HepG2 (cell line): ENCODE results near the gene TCF12. TPM values are rescaled to one million over a fixed set of nuclear protein-coding genes. Genes with fewer than 3 reads are reported as not detected.

Experiments used
- ATAC-seq: fragments of 200-7000 bp; cut with Tn5 transposase; 3 replicates; pipeline ENCODE4 v1.9.1; 2020; ENCODE audit warnings: mild to moderate bottlenecking, moderate library complexity
- BruUV-seq: library from RNA; stranded (reverse); fragments of 400-500 nt; replicated peaks from 2 replicates; lab custom pipeline; 2021; lab: Mats Ljungman, UMichigan
- CTCF ChIA-PET: fragments of 300-600 bp; formaldehyde crosslinking; extraction: SDS; loops from one replicate; lab custom pipeline; 2021; ENCODE audit warnings: low total read pairs, inconsistent platforms, low intra/inter-chr PET ratio; lab: Yijun Ruan, JAX
- POLR2A ChIA-PET: fragments of 350-600 bp; sonication (Branson Sonifier 250); formaldehyde crosslinking; loops from one replicate; lab custom pipeline; 2020; ENCODE audit warnings: antibody characterized with exemption, inconsistent platforms; lab: Yijun Ruan, JAX
- DNase-seq: peaks from one replicate; pipeline ENCODE4 v3.0.0-alpha.2; 2015; ENCODE audit warnings: low spot score
- FAIRE-seq: peaks from 3 replicates; lab custom pipeline; 2011; peaks lifted over from hg19 to GRCh38; lab: Jason Lieb, UNC
- H2AFZ ChIP-seq: one replicate; pipeline ENCODE4 v1.6.1; 2011; ENCODE audit warnings: low read length, inconsistent platforms
- H3K27ac ChIP-seq: fragments of 300-600 bp; 3 replicates; pipeline ENCODE4 v1.8.0; 2011; ENCODE audit warnings: mixed run types, mild to moderate bottlenecking, mixed read lengths, low read length, inconsistent platforms; ENCODE audit not compliant: insufficient read depth; ENCODE audit errors: extremely low read length
- H3K27me3 ChIP-seq, 2 experiments: fragments of 200-600 bp in 1 of 2; 2 replicates in 1 of 2; 3 replicates in 1 of 2; pipeline versions ENCODE4 v1.6.0 to v1.8.0; 2011; ENCODE audit warnings: low read length in 2 of 2, mild to moderate bottlenecking in 2 of 2, moderate library complexity in 2 of 2, inconsistent platforms in 1 of 2; ENCODE audit not compliant: insufficient read depth in 2 of 2, control insufficient read depth in 1 of 2
- H3K36me3 ChIP-seq, 2 experiments: fragments of 200-600 bp in 1 of 2; replicated peaks in 1 of 2; 2 replicates in 1 of 2; 3 replicates in 1 of 2; pipeline versions ENCODE4 v1.5.1 to v1.8.0; 2011; ENCODE audit warnings: low read length in 2 of 2, inconsistent platforms in 1 of 2; ENCODE audit not compliant: insufficient read depth in 2 of 2, control insufficient read depth in 1 of 2
- H3K4me1 ChIP-seq: 2 replicates; pipeline ENCODE4 v1.5.1; 2012; ENCODE audit warnings: low read length, inconsistent platforms; ENCODE audit not compliant: insufficient read depth
- H3K4me2 ChIP-seq: 2 replicates; pipeline ENCODE4 v1.6.0; 2011; ENCODE audit warnings: low read depth, low read length, inconsistent platforms
- H3K4me3 ChIP-seq, 3 experiments: fragments of 200-600 bp in 1 of 3; sonication (generic), shearing (Covaris generic) in 1 of 3; replicated peaks in 1 of 3; 2 replicates each; pipeline ENCODE4 v1.5.1; 2011 to 2016; ENCODE audit warnings: low read length in 3 of 3, inconsistent platforms in 2 of 3, low read depth in 2 of 3, mild to moderate bottlenecking in 2 of 3, control low read depth in 1 of 3, mixed read lengths in 1 of 3; ENCODE audit not compliant: insufficient read depth in 1 of 3
- H3K79me2 ChIP-seq: one replicate; pipeline ENCODE4 v1.6.1; 2011; ENCODE audit warnings: low read length, inconsistent platforms; ENCODE audit not compliant: insufficient read depth
- H3K9ac ChIP-seq: 2 replicates; pipeline ENCODE4 v1.6.0; 2011; ENCODE audit warnings: mild to moderate bottlenecking, low read depth, low read length, inconsistent platforms; ENCODE audit not compliant: insufficient read depth
- H3K9me3 ChIP-seq: 2 replicates; pipeline ENCODE4 v1.5.1; 2012; ENCODE audit warnings: mild to moderate bottlenecking, low read length
- H4K20me1 ChIP-seq: 2 replicates; pipeline ENCODE4 v1.6.0; 2011; ENCODE audit warnings: inconsistent platforms, mild to moderate bottlenecking, low read length, moderate library complexity; ENCODE audit not compliant: insufficient read depth
- HMG20A ChIP-seq: IDR thresholded peaks from 2 replicates; pipeline ENCODE4 v1.6.1; 2016; ENCODE audit warnings: borderline replicate concordance
- IKZF1 ChIP-seq: fragments of 450-650 bp; IDR thresholded peaks from 2 replicates; pipeline ENCODE4 v1.7.1; 2016
- KLF11 ChIP-seq: IDR thresholded peaks from 2 replicates; pipeline ENCODE4 v1.6.1; 2016; ENCODE audit warnings: missing compliant biosample characterization
- NR2C2 ChIP-seq: sonication (generic); formaldehyde crosslinking; IDR thresholded peaks from 2 replicates; pipeline ENCODE4 v1.4.0; 2020; ENCODE audit warnings: missing genetic modification reagents, mild to moderate bottlenecking, moderate library complexity, borderline replicate concordance
- SYNCRIP ChIP-seq: fragments of 200-400 bp; formaldehyde crosslinking; IDR thresholded peaks from 2 replicates; pipeline ENCODE4 v1.6.1; 2018; ENCODE audit warnings: mild to moderate bottlenecking, low read depth, low read length; ENCODE audit not compliant: insufficient read depth
- TCF12 ChIP-seq, 2 experiments: fragments of 450-650 bp in 1 of 2; sonication (generic) in 1 of 2; formaldehyde crosslinking in 1 of 2; IDR thresholded peaks; 2 replicates each; pipeline versions ENCODE4 v1.6.1 to v1.8.0; 2017 to 2022; ENCODE audit warnings: antibody characterized with exemption in 1 of 2, mild to moderate bottlenecking in 1 of 2, missing genetic modification reagents in 1 of 2, moderate library complexity in 1 of 2
- ZFP90 ChIP-seq: sonication (generic); formaldehyde crosslinking; IDR thresholded peaks from 2 replicates; pipeline ENCODE4 v1.8.0; 2022; ENCODE audit warnings: missing genetic modification reagents, mild to moderate bottlenecking, inconsistent platforms, borderline replicate concordance
- ZNF564 ChIP-seq: sonication (generic); formaldehyde crosslinking; IDR thresholded peaks from 2 replicates; pipeline ENCODE4 v1.8.1; 2023; ENCODE audit warnings: mild to moderate bottlenecking, missing genetic modification reagents
- ZNF776 ChIP-seq: sonication (generic); formaldehyde crosslinking; IDR thresholded peaks from 2 replicates; pipeline ENCODE4 v1.4.0; 2020; ENCODE audit warnings: mild to moderate bottlenecking, missing genetic modification reagents
- in situ Hi-C: cut with HindIII; loops from 2 replicates; pipeline ENCODE4 v1.10.0; 2017; ENCODE audit warnings: low pct_unique_long_range_greater_than_20kb; ENCODE audit not compliant: extremely low pct_ligation_motif_present
- intact Hi-C: fragments of 100-400 bp; cut with micrococcal nuclease; formaldehyde crosslinking; loops from one replicate; pipeline ENCODE4 v1.10.0; 2022; ENCODE audit not compliant: unreplicated experiment
- polyA plus RNA-seq, 8 experiments: library from polyadenylated mRNA; depleted of rRNA in 3 of 8; stranded (reverse) in 7 of 8; unstranded in 1 of 8; fragments of >200 nt; fragmentation: Illumina TruSeq in 4 of 8; extraction: Trizol in 4 of 8; gene quantifications; 2 replicates each; pipeline versions ENCODE4 v1.2.1 to v1.2.3, GENCODE V29; 2011 to 2016; ENCODE audit warnings: low read depth in 4 of 8, missing spikeins in 1 of 8, mixed read lengths in 1 of 8; ENCODE audit not compliant: insufficient read depth in 1 of 8
- total RNA-seq, 5 experiments: library from RNA; depleted of rRNA; stranded (reverse); fragments of >200 nt; fragmentation: Illumina TruSeq; extraction: Trizol; gene quantifications; 2 replicates each; pipeline ENCODE4 v1.2.3, GENCODE V29; 2016; ENCODE audit warnings: low read depth in 1 of 5

Gene TCF12
- total and polyA plus RNA-seq, 2 of the 13 experiments (the other 11 are each of a cell fraction or from before 2014, with no cell fraction given) = 48.6 to 51.1 TPM

DNA sequence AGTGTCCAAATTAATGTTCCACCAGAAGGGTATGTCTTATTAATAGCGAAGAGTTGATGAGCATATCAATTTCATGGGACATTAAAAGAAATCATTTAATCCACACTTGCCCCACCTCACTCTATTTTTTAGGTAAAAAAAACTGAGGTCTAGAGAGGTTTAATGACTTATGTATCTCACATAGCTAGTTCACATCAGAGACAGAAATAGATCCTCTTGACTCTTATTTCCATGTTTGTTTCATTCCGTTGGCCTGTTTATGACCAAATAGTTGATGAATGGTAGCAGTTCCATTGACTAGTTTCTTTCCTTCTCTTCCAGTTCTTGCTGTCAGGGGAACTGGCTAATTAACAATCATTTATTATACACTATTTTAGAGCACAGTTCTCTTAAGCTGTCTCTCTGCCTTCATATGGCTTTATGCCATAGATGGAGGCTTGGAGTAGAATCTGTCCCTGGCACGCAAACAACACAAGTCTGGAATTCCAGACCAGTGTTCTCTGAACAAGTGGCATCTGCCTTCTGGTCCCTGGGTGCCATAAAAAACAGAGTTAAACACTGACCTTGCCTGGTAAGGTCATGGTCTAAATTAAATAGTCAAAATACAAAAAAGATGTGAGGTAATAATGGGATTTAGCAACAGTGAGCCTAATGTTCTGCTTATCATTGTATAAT, 237.9 kb downstream of the TCF12 start (continued):
- TF ChIP-seq TCF12 (IDR thresholded peaks at IDR 0.05) (no peak), TCF12 (CRISPR knock-in tag; IDR thresholded peaks at IDR 0.05) (no peak), SYNCRIP (no peak)
- TF ChIP-seq, all 625 proteins: peak for 0

DNA sequence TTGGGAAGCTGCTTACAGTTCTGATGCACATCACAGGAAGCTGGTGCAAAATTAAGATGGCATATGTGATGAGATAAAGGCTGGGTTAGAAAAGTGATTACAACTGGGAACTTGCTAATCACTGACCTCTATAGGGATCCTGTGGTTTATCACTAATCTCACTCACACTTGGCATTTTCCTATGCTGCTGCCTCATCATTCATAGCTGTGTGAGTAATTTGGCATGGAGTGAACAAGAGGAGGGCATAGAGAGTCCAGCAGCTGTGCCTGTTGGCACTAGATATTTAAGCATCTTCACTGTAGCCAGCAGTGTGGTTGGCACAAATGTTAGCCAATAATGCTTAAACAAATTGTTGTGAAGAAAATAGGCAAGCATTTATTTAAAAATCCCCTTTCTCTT, 240.1 kb downstream of the TCF12 start:
- no peak overlapping the region for H3K4me2 ChIP-seq
- H3K9ac ChIP-seq = no peak overlapping the region
- H3K27me3 ChIP-seq = no peaks in the 10 kb centered on the region
- no peak for ATAC-seq
- FAIRE-seq = no peak
- peaks cover 2% of the 10 kb centered on the region; the same call in 1 of the 2 replicates for H3K4me1 ChIP-seq
- ChIA-PET POLR2A (no interaction called here), CTCF (no interaction called here)
- H3K36me3 ChIP-seq = peaks cover 0 to 1% of the 10 kb centered on the region in 2 experiments; a peak in 3 of 5 replicates
- TF ChIP-seq NR2C2 (no peak), ZNF776 (no peak), KLF11 (no peak), HMG20A (CRISPR knock-in tag) (no peak), IKZF1 (no peak), ZFP90 (CRISPR knock-in tag) (no peak), ZNF564 (CRISPR knock-in tag) (no peak)
- intact Hi-C loops = no loop called here
- no peaks in the 10 kb centered on the region for H4K20me1 ChIP-seq
- no peak for DNase-seq
- in situ Hi-C loops = loop anchor here (25.0 kb wide), 1 partner anchor 379 kb away; no protein-coding TSS in a partner anchor
- no TSS peak for BruUV-seq
- no peak overlapping the region for H3K27ac ChIP-seq
- H3K79me2 ChIP-seq = no peaks in the 10 kb centered on the region
- no peak overlapping the region for H2AFZ ChIP-seq
- H3K9me3 ChIP-seq = no peaks in the 10 kb centered on the region
- H3K4me3 ChIP-seq = no peak overlapping the region
